Activated CD4-positive, alpha-beta T cell treated with anti-CD3 and anti-CD28 coated beads for 24 hours (primary cell): ENCODE data around the gene TPD52L1.
"Not testable (repeated sequence)": the region's sequence is repeated elsewhere in the genome, so short reads cannot be mapped to it uniquely, and the experiment has no call there.

Experiments
- DNase-seq, 2 donors: peaks; one replicate each; pipeline ENCODE4 v3.0.0-alpha.2; 2020; ENCODE audit warnings: low read depth in 2 of 2

The TPD52L1 gene

DNA sequence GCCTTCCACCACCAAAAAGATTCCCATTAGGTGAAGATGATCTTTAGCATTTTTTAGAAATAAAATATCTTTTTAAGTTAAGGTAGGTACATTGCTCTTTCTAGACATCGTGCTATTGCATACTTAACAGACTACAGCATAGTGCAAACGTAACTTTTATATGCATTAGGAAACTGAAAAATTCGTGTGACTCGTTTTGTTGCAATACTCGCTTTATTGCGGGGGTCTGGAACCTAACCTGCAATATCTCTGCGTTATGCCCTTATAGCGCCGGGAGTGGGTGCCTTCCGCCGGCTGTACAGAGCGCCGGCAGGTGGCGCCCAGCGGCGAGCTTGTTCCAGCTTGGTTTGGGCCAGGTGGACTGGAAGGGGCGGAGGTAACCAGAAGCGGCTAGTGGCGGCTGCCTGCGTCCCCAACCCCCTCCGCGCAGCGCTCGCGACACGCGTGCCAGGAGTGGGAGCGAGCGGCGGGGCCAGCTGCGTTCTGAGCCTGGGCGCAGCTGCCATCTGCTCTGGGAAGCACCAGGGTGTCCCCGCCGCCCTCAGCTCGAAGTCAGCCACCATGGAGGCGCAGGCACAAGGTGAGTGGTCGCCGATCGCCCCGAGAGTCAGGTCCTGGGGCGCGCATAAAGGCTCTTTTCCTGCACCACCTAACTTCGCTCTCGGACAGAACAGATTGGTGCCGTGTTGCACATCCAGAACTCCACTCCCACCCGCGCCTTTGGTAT is at the start of gene TPD52L1:
Gene TPD52L1, plus strand, starts transcription at position 383 of the 727 bp plus-strand sequence. Its CDS starts 179 bp downstream, at position 562.
- DNase-seq: peak; percentile 22 to 41

GRCh38 chr6:125104425-125104824 is 49.1 kb upstream of the TPD52L1 start:
- no peak for DNase-seq

- no peak for DNase-seq
These were observed 46.5 kb upstream of the TPD52L1 start for GRCh38 chr6:125107048-125107447.

DNA sequence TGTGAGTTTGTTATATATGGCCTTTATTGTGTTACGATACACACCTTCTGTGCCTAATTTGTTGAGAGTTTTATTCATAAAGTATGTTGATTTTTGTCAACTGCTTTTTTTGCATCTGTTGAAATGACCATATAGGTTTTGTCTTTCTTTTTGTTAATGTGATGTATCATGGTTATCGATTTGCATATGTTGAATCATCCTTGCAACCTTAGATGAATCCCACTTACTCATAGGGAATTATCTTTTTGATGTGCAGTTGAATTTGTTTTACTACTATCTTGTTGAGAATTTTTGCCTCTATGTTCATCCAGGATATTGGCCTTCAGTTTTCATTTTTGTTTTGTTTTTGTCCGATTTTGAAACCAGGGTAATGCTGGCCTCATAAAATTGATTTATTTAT is 45.7 kb upstream of the TPD52L1 start:
- DNase-seq: no peak

DNA sequence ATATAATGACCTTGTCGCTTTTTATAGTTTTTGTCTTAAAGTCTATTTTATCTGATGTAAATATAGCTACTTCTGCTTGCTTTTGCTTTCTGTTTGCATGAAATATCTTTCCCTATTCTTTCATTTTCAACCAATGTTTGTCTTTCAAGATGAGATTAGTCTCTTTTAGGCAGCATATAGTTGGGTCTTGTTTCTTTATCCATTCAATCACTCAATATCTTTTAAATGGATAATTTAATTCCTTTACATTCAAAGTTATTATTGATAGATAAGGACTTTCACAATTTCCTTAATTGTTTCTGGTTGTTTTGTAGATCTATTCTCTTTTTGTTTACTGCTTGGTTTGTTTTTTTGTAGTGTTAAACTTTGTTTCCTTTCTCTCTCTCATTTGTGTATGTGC is 43.5 kb upstream of the TPD52L1 start:
- no peak for DNase-seq

GRCh38 chr6:125111219-125111983 is 42.2 kb upstream of the TPD52L1 start:
- no peak for DNase-seq

GRCh38 chr6:125112934-125113333 is 40.6 kb upstream of the TPD52L1 start:
- no peak for DNase-seq

- DNase-seq: peak; percentile 15 to 22
These were observed 39.2 kb upstream of the TPD52L1 start for GRCh38 chr6:125114248-125114858.

GRCh38 chr6:125116170-125116569 is 37.4 kb upstream of the TPD52L1 start:
- DNase-seq: no peak

DNA sequence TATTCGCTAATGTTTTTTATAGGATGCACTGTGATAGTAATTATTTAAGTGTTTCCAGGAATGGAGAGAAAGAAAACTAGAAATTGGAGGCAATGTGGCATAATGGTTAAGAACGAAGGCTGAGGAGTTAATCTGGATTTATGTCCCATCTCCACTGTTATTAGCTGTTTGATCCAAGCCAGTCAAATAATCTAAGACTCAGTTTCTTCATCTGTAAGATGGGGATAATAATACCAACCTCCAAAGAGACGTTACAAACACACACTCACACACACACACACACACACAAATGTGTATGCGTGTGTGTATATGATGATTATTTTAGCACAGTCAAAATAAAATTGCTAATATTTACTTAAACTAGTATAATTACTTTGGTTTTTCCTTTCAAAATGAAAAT is 36.9 kb upstream of the TPD52L1 start:
- no peak for DNase-seq

- no peak for DNase-seq
These were observed 35.8 kb upstream of the TPD52L1 start for GRCh38 chr6:125117818-125118217.

DNA sequence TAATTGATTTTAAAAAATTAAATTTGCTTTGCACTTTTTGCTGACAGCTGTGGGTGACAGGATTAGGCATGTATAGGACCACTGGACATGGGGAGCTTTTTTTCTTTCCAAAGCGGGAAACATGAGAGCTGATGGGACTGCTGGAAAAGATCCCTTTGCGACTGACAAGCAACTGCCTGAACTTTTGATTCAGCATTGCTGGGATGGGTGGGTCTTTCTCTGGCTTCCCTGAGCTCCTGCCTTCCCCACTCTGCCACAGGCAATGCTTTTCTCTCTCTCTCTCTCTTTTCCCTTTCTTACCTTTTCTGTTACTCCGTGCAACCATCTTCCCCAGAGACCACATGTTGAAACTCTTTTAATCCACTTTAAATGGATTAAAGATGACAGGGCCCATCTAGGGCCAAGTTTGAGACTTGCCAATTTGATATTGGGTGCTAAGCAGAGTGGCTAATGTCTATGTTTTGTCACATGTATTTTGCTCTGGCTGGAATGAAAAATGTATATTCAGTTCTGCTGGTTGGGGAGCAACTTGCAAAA is 33.5 kb upstream of the TPD52L1 start:
- no peak for DNase-seq

DNA sequence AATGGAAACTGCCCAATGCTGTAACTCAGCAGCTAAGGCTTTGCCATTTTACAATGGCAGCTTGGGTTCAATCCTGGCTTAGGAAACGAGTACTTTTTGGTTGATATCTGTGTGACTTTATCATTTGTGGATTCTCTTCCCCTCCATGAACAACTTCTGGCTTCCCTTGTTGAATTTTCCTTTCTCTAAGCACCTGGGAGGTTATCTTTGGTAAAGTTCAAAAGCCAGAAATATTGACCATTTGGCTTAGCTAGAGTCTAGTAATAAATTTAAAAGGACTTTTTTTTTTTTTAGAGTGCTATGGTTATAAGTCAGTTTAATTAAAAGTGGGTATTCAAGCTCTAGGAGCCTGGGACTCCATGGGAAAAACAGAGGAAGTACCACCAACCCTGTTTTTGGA is 31.7 kb upstream of the TPD52L1 start:
- no peak for DNase-seq

GRCh38 chr6:125123051-125123450 is 30.5 kb upstream of the TPD52L1 start:
- no peak for DNase-seq

- no peak for DNase-seq
These were observed 30.0 kb upstream of the TPD52L1 start for GRCh38 chr6:125123468-125124048.

GRCh38 chr6:125124049-125124669 is 29.4 kb upstream of the TPD52L1 start:
- DNase-seq: no peak

DNA sequence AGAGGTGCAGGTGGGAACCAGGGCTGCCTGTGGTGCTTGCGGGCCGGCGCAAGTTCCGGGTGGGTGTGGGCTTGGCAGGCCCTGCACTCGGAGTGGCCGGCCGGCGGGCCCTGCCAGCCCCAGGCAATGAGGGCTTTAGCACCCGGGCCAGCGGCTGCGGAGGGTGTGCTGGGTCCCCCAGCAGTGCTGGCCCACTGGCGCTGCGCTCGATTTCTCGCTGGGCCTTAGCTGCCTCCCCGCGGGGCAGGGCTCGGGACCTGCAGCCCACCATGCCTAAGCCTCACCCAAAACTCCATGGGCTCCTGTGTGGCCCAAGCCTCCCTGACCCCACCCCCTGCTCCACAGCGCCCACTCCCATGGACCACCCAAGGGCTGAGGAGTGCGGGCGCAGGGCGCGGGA is 27.7 kb upstream of the TPD52L1 start:
- not testable (repeated sequence) for DNase-seq

GRCh38 chr6:125129354-125129753 is 24.2 kb upstream of the TPD52L1 start:
- no peak for DNase-seq

DNA sequence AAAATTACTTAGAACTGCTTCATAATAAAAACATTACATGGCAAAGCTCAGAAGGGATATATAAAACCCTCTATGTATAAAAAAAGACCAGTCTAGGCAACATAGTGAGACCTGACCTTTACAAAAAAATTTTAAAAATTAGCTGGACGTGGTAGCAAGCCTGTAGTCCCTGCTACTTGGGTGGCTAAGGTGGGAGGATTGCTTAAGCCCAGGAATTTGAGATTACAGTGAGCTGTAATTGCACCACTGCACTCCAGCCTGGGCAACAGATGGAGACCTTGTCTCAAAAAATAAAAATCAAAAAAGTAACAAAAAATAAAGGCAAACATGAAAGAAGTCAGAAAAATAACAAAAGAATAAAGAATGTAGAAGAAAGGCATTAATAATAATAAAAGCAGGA is 21.5 kb upstream of the TPD52L1 start:
- DNase-seq: no peak

GRCh38 chr6:125136378-125136777 is 17.2 kb upstream of the TPD52L1 start:
- DNase-seq: no peak

DNA sequence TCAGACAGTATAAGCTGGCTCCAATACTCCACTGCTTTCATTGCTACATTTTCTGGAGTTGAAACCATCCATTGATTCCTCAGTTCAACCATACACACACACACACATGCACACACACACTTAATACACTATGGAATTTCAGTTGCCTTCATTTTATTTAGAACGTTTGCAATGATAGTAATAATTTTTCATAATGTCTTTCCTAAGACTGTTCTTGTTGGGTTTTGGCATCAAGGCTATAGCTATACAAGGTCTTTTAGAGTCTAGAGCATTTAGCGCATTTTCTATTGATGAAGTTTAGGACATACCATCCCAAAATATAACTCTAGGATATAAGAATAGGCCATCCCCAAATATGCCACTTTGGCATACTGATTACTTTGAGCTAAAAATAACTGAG is 15.5 kb upstream of the TPD52L1 start:
- DNase-seq: no peak

- no peak for DNase-seq
These were observed 12.8 kb upstream of the TPD52L1 start for GRCh38 chr6:125140808-125141207.
